AG04450 (cell line): Measurements from ENCODE around the gene LRRC2. TPM values are rescaled to one million over a fixed set of nuclear protein-coding genes. Genes with fewer than 3 reads are reported as not detected.

Experiments
- CTCF ChIA-PET: fragments of 300-600, 350-600 bp; formaldehyde crosslinking; extraction: SDS; loops from one replicate; lab custom pipeline; 2022; ENCODE audit warnings: antibody characterized with exemption, inconsistent platforms; lab: Charles Lee
- POLR2A ChIA-PET: fragments of 350-600 bp; formaldehyde crosslinking; extraction: SDS; loops from one replicate; lab custom pipeline; 2021; ENCODE audit warnings: antibody characterized with exemption, inconsistent platforms; lab: Yijun Ruan, JAX
- DNase-seq: peaks from one replicate; pipeline ENCODE4 v3.0.0-alpha.2; 2011; ENCODE audit warnings: low read depth, low spot score
- H3K27ac ChIP-seq: one replicate; pipeline ENCODE4 v1.5.1; 2012; ENCODE audit warnings: low read depth, low read length, control low read depth
- H3K27me3 ChIP-seq: one replicate; pipeline ENCODE4 v1.6.0; 2012; ENCODE audit warnings: low read length; ENCODE audit not compliant: control insufficient read depth, insufficient read depth
- H3K4me3 ChIP-seq: 2 replicates; pipeline ENCODE4 v1.5.1; 2011; ENCODE audit warnings: mild to moderate bottlenecking, low read depth, low read length, control low read depth
- H3K9me3 ChIP-seq: 2 replicates; pipeline ENCODE4 v1.5.1; 2012; ENCODE audit warnings: low read length; ENCODE audit not compliant: control insufficient read depth, insufficient read depth
- polyA plus RNA-seq: library from polyadenylated mRNA; depleted of rRNA; stranded (reverse); fragments of >200 nt; gene quantifications from 2 replicates; pipeline ENCODE4 v1.2.3, GENCODE V29; 2011
- TF ChIP-seq, protein P1 (sequence below): IDR thresholded peaks from 2 replicates; pipeline ENCODE4 v1.5.1; 2011; ENCODE audit warnings: low read depth, low read length, control low read depth, inconsistent platforms

The LRRC2 gene
- polyA plus RNA-seq, 1 experiment = 4.2 TPM

DNA sequence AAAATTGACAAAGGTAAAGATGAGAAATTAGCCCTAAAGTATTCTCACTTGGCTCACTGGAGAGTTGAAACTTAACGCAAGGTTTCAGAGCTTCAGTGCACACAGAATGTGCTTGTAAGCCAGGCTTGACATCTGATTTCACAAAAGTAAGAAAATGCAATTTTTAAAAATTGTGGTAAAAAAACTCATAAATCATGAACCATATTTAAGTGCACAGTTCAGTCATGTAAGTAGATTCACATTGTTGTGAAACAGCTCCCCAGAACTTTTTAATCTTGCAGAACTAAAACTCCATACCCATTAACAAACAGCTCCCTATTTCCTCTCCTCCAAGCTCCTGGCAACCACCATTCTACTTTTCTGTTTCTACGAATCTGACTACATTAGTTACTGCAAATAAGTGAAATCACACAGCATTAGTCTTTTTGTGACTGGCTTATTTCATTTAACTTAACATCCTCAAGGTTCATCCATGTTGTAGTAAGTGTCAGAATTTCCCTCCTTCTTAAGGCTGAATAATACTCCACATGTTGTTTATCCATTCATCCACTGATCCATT lies 53.8 kb downstream of the LRRC2 start:
- ChIA-PET CTCF (no interaction called here), POLR2A (no interaction called here)
- H3K27me3 ChIP-seq = no peaks in the 10 kb centered on the region
- TF ChIP-seq, protein P1, sequence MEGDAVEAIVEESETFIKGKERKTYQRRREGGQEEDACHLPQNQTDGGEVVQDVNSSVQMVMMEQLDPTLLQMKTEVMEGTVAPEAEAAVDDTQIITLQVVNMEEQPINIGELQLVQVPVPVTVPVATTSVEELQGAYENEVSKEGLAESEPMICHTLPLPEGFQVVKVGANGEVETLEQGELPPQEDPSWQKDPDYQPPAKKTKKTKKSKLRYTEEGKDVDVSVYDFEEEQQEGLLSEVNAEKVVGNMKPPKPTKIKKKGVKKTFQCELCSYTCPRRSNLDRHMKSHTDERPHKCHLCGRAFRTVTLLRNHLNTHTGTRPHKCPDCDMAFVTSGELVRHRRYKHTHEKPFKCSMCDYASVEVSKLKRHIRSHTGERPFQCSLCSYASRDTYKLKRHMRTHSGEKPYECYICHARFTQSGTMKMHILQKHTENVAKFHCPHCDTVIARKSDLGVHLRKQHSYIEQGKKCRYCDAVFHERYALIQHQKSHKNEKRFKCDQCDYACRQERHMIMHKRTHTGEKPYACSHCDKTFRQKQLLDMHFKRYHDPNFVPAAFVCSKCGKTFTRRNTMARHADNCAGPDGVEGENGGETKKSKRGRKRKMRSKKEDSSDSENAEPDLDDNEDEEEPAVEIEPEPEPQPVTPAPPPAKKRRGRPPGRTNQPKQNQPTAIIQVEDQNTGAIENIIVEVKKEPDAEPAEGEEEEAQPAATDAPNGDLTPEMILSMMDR = no peak
- DNase-seq = no peak
- no peak overlapping the region for H3K4me3 ChIP-seq
- no peak overlapping the region for H3K27ac ChIP-seq
- H3K9me3 ChIP-seq = no peaks in the 10 kb centered on the region

GRCh38 chr3:46509661-46510187 lies 56.4 kb downstream of the LRRC2 start:
- no peak for DNase-seq
- no peak overlapping the region for H3K4me3 ChIP-seq
- H3K9me3 ChIP-seq = no peaks in the 10 kb centered on the region
- ChIA-PET CTCF (no interaction called here), POLR2A (no interaction called here)
- no peaks in the 10 kb centered on the region for H3K27me3 ChIP-seq
- H3K27ac ChIP-seq = no peak overlapping the region
- TF ChIP-seq, protein P1 = no peak

DNA sequence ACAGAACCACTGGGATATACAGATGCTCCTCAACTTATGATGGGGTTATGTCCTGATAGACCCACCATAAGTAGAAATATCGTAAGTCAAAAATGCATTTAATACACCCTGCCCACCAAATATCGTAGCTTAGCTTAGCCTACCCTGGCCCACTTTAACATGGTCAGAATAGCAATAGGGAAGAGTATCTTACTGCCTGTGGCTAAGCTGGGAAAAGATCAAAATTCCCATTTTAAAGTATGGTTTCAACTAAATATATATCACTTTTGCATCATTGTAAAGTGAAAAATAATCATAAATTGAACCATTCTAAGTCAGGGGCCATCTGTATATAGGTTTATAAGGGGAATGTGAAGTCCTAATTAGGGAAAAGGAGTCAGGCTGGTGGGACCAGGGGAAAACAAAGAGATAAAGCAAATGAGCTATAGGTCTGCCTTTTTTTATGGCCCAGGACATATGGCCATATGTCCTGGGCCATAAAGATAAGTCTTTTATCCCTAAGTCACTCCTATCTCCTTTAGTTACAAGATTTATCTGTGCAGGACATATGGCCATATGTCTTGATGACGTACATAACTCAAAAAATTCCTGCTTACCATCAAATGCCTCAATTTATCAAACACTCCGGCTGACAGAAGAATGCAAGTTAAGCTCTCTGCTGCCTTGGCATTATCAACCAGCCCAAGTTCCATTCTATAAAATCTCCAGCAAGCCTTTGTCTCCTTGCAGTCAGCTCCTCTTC lies 57.1 kb downstream of the LRRC2 start:
- no peaks in the 10 kb centered on the region for H3K27me3 ChIP-seq
- TF ChIP-seq, protein P1 = no peak
- no peak for DNase-seq
- ChIA-PET CTCF (no interaction called here), POLR2A (no interaction called here)
- no peak overlapping the region for H3K27ac ChIP-seq
- no peak overlapping the region for H3K4me3 ChIP-seq
- no peaks in the 10 kb centered on the region for H3K9me3 ChIP-seq

GRCh38 chr3:46506526-46506925 lies 59.6 kb downstream of the LRRC2 start:
- ChIA-PET CTCF (interaction anchor here (2.3 kb wide), 1 partner anchor 17 kb away, joined by 16 read pairs; no protein-coding TSS in a partner anchor), POLR2A (no interaction called here)
- TF ChIP-seq, protein P1 = no peak
- H3K27ac ChIP-seq = no peak overlapping the region
- no peaks in the 10 kb centered on the region for H3K9me3 ChIP-seq
- DNase-seq = no peak
- H3K27me3 ChIP-seq = no peaks in the 10 kb centered on the region
- H3K4me3 ChIP-seq = no peak overlapping the region

GRCh38 chr3:46505953-46506352 lies 60.1 kb downstream of the LRRC2 start:
- Histone ChIP-seq H3K4me3 (no peak overlapping the region), H3K27ac (no peak overlapping the region), H3K9me3 (no peaks in the 10 kb centered on the region), H3K27me3 (no peaks in the 10 kb centered on the region)
- no peak for DNase-seq
- TF ChIP-seq, protein P1 = no peak
- CTCF ChIA-PET = interaction anchor here (2.3 kb wide), 1 partner anchor 17 kb away, joined by 16 read pairs; no protein-coding TSS in a partner anchor
- POLR2A ChIA-PET = no interaction called here
